Nephron progenitor cell (in vitro differentiated cells): Measurements from ENCODE around the gene CSRP1.

ENCODE experiments used
- DNase-seq: peaks from one replicate; pipeline ENCODE4 v3.0.0; 2021
- H3K27ac Mint-ChIP-seq: 2 replicates; pipeline ENCODE4 v1.8.0; 2021; ENCODE audit warnings: mild to moderate bottlenecking, moderate library complexity, mixed read lengths
- H3K27me3 Mint-ChIP-seq: 2 replicates; pipeline ENCODE4 v1.8.0; 2021; ENCODE audit warnings: mild to moderate bottlenecking, low read depth, mixed read lengths; ENCODE audit not compliant: poor library complexity
- H3K36me3 Mint-ChIP-seq: 2 replicates; pipeline ENCODE4 v1.8.0; 2021; ENCODE audit warnings: low read depth, mixed read lengths
- H3K4me1 Mint-ChIP-seq: 2 replicates; pipeline ENCODE4 v1.8.0; 2021; ENCODE audit warnings: mixed read lengths
- H3K4me3 Mint-ChIP-seq: 2 replicates; pipeline ENCODE4 v1.8.0; 2021; ENCODE audit warnings: mild to moderate bottlenecking, moderate library complexity, mixed read lengths
- H3K9me3 Mint-ChIP-seq: 2 replicates; pipeline ENCODE4 v1.8.0; 2021; ENCODE audit warnings: mild to moderate bottlenecking, moderate library complexity, mixed read lengths
- TF ChIP-seq, protein P1 (sequence below): fragments of 200-600 bp; sonication (generic); IDR thresholded peaks from 2 replicates; pipeline ENCODE4 v1.5.0; 2021; ENCODE audit warnings: antibody characterized with exemption

Gene CSRP1

DNA sequence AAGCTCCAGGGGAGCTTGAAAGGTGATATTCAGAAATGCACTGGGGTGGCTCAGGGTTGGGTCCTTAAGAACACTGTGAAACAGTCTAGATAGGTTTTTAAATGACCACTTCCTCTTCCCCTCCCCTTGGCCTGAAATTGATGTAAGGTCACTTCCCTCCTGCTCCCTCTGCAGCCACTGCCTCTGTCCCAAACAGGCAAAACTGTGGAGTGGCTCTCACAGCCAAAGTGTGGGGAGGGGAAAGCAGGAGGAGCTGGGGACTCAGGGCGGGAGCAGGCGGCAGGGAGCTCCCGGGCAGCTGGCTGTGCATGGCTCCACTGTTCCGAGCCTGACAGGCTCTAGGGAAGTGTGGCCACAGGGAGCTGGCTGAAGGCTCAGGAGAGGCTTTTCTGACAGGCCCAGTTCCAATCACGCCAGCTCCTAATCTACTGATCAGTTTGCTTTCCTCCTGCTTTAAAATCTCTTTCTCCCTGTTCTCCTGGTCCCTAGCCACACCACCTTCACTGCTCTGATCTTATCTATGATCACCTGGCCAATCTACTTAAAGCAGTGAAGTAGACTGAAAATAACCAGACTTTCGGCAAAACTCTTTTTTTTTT, 5.1 kb upstream of the CSRP1 start:
- Mint-ChIP-seq H3K4me3 (peak overlapping the region; percentile 39), H3K36me3 (no peaks in the 10 kb centered on the region), H3K9me3 (no peaks in the 10 kb centered on the region), H3K27ac (peak overlapping the region; percentile 77), H3K27me3 (peaks cover 43% of the 10 kb centered on the region), H3K4me1 (peaks cover 21% of the 10 kb centered on the region)
- peak; percentile 56 for DNase-seq
- TF ChIP-seq, protein P1, sequence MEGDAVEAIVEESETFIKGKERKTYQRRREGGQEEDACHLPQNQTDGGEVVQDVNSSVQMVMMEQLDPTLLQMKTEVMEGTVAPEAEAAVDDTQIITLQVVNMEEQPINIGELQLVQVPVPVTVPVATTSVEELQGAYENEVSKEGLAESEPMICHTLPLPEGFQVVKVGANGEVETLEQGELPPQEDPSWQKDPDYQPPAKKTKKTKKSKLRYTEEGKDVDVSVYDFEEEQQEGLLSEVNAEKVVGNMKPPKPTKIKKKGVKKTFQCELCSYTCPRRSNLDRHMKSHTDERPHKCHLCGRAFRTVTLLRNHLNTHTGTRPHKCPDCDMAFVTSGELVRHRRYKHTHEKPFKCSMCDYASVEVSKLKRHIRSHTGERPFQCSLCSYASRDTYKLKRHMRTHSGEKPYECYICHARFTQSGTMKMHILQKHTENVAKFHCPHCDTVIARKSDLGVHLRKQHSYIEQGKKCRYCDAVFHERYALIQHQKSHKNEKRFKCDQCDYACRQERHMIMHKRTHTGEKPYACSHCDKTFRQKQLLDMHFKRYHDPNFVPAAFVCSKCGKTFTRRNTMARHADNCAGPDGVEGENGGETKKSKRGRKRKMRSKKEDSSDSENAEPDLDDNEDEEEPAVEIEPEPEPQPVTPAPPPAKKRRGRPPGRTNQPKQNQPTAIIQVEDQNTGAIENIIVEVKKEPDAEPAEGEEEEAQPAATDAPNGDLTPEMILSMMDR, result no peak

DNA sequence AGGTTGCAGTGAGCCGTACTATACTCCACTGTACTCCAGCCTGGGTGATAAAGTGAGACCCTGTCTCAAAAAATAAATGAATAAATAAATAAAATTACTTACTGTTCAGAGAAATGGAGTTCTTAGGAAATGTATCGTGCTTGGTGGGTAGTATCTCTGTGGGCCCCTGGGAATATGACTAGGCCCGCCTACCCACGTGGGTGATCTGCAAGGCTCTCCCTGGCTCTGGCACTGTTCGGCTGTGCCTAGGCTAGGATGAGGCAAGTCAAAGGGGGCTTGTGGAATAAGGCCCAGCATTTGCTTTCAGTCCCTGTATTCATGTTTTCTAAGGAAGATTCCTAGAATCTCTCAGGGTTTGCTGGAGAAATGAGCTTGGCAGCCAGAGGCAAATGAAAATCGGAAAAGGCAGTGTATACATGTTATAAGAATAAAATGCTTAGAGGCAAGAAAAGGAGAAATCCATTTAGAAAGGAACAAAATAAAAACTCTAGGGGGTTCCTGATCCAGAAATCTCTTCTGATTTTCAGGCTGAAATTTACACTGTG, 4.5 kb upstream of the CSRP1 start:
- TF ChIP-seq, protein P1, result no peak
- peaks cover 43% of the 10 kb centered on the region for H3K27me3 Mint-ChIP-seq
- H3K4me3 Mint-ChIP-seq, result no peak overlapping the region
- no peaks in the 10 kb centered on the region for H3K9me3 Mint-ChIP-seq
- no peak for DNase-seq
- H3K4me1 Mint-ChIP-seq, result peaks cover 23% of the 10 kb centered on the region
- H3K36me3 Mint-ChIP-seq, result no peaks in the 10 kb centered on the region
- peak overlapping the region; percentile 76 for H3K27ac Mint-ChIP-seq

DNA sequence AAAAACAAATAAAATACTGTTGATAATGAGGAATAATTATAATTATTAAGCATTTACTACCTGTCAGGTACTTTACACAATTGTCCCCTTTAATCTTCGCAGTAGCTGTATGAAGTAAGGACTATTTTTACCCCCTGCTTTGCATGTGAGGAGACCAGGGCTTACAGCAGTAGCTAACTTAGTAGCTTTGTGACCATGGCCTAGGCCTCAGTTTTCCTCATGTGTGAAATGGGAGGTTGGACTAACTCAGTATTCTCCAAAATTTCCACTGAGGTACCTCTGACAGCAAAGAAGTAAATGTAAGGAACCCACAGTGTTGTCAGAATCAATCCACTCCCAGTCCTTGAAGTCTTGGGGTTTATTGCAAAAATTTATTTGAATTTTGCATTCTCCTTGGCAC, 3.8 kb upstream of the CSRP1 start:
- Mint-ChIP-seq H3K36me3 (no peaks in the 10 kb centered on the region), H3K9me3 (no peaks in the 10 kb centered on the region), H3K4me1 (peaks cover 30% of the 10 kb centered on the region), H3K27me3 (peaks cover 37% of the 10 kb centered on the region), H3K4me3 (no peak overlapping the region), H3K27ac (no peak overlapping the region)
- no peak for DNase-seq
- TF ChIP-seq, protein P1, result no peak

DNA sequence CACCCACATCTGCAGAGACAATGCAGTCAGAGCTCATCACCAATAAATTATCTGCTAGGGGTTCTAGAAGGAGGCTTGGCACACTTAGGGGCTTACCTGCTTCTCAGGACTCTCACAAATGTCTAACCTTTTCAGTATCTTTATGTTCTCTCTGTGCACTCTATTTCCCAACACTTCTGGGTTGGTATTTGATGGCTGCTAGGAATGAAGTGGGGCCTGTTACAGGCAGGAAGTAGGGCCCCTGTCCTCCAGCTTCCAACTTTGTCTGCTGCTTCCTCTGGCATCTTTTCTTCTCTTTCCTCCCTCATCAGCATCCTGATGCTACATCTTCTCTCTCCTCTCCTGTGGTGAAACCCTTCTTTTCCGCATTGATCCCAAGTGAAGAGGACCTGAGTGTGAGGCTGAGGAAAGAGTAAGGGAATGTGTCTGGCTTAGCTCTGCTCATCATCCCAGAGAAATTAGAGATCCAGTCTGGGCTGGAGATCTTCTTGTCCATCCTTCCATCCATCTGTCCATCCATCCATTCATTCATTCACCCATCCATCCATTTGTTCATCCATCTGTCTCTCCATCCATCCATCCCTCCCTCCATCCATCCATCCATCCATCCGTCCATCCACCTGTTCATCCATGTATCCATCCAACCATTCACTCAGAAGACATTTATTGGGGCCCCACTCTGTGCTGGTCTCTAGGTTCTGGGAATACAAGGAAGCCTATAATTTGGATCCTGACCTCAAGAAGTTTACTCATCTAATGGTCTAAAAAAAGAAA, 2.9 kb upstream of the CSRP1 start:
- no peak overlapping the region for H3K4me3 Mint-ChIP-seq
- peaks cover 30% of the 10 kb centered on the region for H3K27me3 Mint-ChIP-seq
- no peaks in the 10 kb centered on the region for H3K9me3 Mint-ChIP-seq
- H3K27ac Mint-ChIP-seq, result no peak overlapping the region
- no peaks in the 10 kb centered on the region for H3K36me3 Mint-ChIP-seq
- H3K4me1 Mint-ChIP-seq, result peaks cover 39% of the 10 kb centered on the region
- TF ChIP-seq, protein P1, result no peak
- no peak for DNase-seq

DNA sequence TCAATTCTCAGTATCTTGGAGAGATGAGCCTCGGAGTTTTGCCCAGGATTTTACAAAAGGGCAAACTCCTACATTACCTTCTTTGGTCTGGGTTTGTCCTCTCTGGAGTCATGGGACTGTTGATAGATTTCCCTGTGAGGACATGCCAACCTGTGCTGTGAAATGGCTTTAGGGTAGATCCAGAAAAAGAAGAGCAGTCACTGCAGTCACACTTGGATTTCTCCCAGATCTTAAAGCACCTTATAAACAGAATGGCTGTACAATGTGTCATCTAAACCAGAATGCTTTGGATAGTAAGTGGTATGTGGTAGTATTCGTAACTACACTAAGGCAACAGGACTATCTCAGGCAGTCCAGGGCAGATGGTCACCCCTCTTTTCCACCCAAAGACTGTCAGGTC, 1.9 kb upstream of the CSRP1 start:
- Mint-ChIP-seq H3K36me3 (no peaks in the 10 kb centered on the region), H3K4me1 (peaks cover 46% of the 10 kb centered on the region), H3K27me3 (peaks cover 23% of the 10 kb centered on the region), H3K9me3 (no peaks in the 10 kb centered on the region), H3K4me3 (no peak overlapping the region), H3K27ac (no peak overlapping the region)
- TF ChIP-seq, protein P1, result no peak
- no peak for DNase-seq

DNA sequence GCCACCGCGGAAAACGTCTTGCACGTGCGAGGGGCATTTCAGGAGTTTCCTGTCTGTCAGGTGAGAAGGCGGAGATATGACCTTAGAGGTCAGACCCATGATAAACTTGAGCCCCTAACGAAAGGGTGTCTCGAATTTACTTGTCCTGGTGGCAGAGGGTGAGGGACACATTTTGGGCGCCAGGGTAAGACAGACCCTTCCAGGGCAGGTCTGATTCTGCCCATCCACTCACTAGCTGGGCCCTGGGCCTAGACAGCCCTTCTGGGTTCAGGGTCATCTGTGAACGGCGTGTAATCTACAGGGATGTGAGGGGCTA, 395 bp upstream of the CSRP1 start:
- Mint-ChIP-seq H3K4me3 (no peak overlapping the region), H3K27me3 (peaks cover 18% of the 10 kb centered on the region), H3K36me3 (no peaks in the 10 kb centered on the region), H3K27ac (no peak overlapping the region), H3K9me3 (no peaks in the 10 kb centered on the region), H3K4me1 (peaks cover 49% of the 10 kb centered on the region)
- no peak for DNase-seq
- TF ChIP-seq, protein P1, result no peak
